Fibroblast of skin of right biceps (primary cell): ENCODE measurements around the gene GNAQ.
"Not testable (repeated sequence)": the region's sequence is repeated elsewhere in the genome, so short reads cannot be mapped to it uniquely, and the experiment has no call there.

Experiments
- DNase-seq: peaks from one replicate; pipeline ENCODE4 v3.0.0-alpha.2; 2013

The GNAQ gene

DNA sequence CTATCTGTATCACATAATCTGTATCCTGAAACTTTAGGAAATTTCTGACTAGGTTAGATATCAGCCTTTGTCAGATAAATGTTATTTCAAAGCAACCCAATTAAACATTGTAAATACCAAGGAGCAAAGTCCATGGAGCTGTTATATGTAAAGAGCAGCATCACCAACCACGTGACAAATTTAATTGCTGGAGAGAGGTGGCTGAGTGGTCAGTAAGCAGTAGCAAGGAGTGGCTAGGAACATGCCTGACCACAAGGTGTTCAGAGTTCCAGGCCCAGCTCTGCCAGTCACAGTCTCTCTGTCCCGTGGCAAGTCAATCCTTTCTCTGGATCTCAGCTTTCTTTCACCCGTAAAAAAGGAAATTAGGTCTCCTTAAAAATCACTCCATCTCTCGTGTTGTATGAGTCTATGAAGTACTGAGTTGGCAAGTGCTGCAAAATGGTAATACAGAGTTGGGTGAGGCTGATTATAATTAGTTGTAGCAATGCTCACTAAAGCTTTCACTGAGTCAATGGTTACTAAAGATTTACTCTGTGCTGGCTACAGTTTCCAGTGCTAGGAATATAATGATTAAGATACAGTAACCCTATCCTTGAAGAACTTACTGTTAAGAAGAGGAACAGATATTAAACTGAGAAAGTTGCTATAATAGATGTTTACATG is 166.1 kb downstream of the GNAQ start:
- no peak for DNase-seq

DNA sequence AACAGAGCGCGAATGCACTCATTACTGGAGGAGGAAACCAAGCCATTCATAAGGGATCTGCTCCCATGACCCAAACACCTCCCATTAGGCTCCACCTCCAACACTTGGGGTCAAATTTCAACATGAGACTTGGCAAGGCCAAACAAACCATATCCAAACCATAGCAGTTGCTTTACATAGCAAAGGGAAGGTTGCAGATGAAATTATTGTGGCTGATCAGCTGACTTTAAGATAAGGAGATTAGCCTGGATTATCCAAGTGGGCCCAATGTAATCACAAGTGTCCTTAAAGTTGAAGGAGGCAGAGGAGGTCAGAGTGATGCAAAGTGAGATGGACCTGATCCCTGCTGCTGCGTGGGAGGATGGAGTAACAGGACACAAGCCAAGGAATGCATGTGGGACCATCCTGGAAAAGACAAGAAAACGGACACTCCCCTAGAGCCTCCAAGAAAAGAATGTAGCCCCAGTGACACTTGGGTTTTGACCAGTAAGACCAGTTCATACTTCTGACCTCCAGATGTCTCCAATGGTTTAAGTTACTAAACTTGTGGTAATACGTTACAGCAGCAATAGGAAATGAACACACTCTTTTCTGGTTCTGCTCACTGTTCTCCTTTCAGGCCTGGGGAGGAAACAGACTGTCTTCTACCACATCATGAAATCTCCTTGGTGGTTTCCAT is 167.3 kb downstream of the GNAQ start:
- DNase-seq = no peak

DNA sequence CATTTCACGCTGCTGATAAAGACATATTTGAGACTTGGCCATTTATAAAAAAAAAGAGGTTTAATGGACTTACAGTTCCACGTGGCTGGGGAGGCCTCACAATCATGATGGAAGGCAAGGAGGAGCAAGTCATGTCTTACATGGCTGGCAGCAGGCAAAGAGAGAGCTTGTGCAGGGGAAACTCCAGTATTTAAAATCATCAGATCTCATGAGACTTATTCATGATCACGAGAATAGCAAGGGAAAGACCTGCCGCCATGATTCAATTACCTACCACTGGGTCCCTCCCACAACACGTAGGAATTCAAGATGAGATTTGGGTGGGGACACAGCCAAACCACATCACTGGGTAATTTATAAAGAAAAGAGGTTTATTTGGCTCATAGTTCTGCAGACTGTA is 168.0 kb downstream of the GNAQ start:
- not testable (repeated sequence) for DNase-seq

DNA sequence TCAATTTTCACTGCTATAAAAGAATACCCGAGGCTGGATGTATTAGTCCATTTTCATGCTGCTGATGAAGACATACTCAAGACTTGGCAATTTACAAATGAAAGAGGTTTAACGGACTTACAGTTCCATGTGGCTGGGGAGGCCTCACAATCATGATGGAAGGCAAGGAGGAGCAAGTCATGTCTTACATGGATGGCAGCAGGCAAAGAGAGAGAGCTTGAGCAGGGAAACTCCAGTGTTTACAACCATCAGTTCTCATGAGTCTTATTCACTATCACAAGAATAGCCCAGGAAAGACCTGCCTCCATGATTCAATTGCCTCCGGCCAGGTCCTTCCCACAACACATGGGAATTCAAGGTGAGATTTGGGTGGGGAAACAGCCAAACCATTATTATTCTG is 170.7 kb downstream of the GNAQ start:
- not testable (repeated sequence) for DNase-seq

DNA sequence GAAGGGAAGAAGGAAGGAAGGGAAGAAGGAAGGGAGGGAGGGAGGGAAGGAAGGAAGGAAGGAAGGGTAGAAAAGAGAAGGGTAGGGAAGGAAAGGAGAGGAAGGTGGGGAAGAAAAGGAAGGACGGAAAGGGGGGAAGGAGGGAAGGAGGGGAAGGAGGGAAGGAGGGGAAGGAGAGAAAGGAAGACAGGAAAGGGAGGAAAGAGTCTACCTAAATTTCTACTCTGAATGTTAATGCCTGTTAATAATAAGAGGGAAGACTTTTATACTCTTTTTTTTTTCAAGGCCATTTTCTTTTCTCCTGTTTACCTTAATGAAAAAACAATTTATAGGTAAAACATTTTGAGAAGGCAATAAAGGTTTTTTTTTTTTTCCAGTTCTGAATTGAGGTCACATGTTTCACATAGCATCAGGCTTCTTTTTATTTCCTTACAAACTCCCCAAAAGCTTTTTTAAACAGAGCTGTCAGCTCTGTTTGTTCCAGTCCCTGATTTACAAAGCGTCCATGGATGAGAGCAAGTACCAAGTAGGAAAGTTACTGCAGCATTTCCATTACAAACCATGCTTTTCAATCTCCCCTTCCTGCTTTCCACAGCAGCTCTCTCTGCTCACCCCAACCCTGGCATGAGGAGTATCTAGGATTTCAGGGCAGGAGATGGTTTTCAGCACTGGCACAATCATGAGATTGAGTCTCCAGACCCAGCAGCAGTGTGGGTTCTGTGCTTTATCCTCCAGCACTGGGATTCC is 173.9 kb downstream of the GNAQ start:
- DNase-seq = no peak

DNA sequence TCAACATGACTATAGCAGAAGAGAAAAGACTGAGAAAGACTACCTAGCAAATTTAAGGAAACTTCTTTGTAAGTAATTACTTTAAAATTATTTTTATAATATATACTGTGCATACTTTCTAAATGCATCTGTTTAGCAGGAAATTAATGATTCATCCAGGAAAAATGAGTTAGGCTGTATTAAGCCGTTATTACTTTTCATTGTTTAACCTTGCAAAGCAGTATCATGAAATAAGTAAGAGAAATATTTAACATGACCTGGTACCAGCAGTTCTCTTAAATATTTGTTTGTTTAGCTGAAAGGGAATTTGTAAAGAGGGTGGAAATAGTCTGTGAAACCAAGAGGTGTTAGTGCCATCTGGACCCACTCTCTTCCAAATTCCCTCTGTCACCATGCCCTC is 175.0 kb downstream of the GNAQ start:
- peak; percentile 46 for DNase-seq

DNA sequence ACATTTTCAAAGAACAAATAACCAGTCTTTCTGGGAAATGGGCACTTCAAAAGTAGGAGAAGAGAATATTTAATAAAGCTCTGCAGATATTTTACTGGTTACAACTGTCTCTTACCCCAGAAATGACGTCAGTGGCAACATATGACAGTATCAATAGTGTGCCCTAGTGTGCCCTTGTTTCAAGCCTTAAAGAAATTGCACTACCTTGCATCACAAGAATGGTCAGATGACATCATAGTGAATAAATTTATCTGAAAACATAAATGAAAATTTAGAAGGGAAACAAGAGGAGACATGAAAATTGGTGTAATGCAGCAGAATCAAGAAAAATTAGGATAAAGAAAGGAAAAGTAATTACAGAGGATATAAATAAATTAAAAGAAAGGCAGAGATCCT is 176.7 kb downstream of the GNAQ start:
- no peak for DNase-seq

DNA sequence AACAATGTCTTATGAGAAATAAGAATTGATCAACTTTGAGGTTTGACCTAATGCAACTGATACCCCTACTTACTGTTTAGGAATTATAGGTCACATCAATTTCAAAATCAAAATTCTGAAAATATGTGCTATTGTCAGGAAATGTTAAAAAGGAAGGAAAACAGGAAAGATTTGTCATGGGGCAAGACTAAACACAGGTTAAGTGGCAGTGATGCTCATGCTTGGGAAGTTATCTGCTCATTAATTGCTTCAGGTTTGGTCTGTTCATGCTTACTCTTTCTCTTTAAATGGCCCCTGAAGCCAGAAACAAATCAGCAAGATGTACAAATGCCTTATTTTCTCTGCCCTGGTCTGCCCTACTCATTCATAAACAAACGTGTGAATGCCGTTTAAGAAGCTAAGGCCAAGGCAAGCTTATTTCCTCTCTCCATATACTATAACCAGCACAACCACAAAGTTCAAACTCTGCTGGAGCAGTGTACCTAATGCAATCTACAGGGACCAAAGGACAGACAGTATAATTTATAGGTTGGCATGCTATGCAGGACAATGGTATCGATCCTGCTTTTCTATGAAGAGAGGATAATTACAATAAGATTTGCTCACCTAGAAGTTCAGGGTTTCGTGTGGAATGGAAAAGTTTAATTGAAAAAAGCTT is 177.2 kb downstream of the GNAQ start:
- no peak for DNase-seq

DNA sequence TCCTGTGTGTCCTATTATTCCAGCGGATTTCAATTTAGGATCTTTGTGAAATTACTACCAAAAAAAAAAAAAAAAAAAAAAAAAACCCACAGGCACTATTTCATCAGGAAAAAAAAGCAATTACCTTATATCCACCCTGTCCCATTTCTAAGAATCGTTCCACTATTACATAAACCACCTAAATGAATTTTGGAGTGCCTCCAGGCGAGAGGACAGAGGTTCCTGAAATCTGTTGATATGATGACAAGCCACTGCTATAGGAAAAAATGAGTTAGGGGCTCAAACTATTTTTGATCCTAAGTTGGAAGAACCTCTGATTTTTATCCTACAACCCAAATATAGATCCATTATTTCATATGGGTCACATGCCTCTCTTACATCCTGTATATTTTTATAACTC is 177.9 kb downstream of the GNAQ start:
- no peak for DNase-seq

DNA sequence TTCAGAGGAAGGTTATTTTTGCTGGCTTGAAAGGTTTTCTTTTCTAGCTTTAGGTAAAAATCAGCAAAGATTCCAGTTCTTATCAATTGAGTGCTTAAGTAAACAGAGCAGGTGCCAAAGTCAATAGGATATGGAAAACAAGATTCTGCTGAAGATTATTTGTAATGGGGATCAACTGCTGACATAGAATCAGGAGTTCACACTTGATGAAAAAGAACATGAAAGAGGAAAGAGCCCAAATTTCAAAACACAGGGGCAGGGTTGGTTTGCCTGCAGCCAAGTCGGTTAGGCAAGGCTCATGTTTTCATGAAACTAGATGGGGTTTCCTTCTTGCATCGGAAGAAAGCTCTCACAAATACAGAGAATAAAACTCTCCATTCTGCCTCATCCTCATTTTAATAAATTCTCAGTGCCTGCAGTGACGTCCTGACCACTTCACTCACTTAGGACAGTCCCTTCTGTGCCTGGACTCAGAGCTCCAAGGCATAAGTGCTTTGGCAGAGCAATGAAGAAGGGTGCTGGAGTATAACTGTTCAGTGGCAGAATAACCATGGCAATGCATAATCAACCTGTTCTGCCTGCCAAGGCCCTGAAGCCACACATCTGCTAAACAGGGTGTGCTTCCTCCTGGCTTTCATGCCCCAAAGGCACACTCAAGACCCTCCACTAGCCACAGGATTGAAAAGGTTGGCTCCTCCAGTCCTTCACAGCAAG is 179.6 kb downstream of the GNAQ start:
- DNase-seq = no peak

DNA sequence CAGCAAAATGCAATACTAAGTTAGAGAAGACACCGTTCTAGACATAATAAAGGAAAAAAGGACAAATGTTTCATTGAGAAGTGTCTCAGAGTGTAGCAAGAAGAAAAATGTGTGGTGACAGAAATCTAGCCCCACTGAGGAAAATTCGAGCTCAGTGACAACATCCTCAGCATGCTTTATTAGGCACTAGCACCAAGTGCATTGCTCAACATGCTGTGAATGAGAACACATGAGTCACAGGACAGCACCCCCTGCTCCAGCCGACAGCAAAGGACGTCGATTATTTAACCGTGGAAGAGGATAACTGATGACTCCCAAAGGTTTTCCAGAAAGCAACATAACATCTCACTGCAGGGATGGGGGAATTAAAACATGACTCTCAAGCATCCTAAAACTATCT is 182.7 kb downstream of the GNAQ start:
- peak; percentile 89 for DNase-seq

DNA sequence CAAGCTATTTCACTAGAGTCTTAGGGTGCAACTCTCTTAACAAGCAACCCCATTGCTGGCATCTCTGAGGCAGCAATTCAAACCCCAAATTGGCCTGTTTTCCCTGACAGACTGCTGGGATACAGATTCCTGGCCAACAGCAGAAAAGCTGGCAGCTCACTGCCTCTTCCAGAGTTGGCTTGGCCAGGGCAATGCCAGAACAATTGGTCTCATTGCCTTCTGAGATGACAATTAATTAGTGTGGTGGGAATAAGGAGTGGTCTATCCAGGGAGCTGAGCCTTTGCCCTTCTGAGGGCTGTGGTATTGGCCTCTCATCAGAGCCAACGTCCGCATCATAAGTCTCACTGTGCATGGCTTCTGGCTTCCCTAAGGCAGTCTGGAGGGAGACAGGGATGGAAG is 183.2 kb downstream of the GNAQ start:
- DNase-seq = no peak

DNA sequence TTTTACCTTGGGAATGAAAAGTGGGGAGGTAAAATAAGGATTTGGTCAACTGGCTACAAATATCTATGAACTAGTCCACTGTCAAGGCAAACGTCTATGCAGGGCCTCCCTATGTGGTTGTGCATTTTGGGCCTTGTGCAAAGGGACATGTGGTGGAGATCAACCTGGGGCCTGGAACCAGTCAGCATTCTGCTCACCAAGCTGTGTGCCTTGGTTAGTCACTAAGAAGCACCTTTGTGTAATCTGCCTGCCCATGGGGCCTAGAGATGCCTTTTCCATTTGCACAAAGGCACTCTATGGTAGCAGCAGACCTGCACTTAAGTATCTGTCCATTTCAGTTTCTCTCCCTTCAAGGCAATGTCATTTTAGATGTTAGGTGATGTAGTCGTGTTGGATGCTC is 184.0 kb downstream of the GNAQ start:
- no peak for DNase-seq

DNA sequence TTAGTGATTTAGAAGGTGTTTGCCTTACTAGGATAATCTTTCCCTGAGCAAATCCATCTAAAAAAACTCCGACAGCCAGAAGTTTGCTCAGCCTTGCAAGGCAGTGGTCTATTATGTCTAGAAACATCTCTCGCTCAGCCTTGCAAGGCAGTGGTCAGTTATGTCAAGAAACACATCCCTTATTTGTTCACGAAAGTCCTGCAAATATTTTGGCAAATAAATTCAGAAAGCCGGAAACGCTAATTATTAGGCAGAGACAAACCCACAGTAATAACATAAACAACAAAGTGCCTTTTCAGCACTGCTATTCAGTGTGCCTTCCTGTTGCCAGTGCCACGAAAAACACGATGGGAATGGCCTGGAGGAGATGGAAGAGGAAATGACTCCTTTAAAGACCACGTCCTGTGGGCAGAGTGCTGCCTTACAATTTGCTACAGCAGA is 184.5 kb downstream of the GNAQ start:
- peak; percentile 51 for DNase-seq

DNA sequence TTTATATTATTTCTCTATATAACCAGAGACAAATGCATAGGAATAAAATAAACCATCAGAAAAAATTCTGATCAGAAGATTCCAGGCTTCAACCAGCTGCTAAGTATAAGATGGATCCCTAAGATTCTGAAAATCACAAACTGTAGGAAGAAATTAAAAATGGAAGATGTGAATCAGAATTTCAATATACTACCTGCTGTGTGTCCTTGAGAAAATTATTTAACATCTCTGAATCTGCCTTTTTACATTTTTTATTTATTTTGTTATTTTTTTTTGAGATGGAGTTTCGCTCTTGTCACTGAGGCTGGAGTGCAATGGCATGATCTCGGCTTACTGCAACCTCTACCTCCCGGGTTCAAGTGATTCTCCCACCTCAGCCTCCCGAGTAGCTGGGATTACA is 187.2 kb downstream of the GNAQ start:
- DNase-seq = no peak

DNA sequence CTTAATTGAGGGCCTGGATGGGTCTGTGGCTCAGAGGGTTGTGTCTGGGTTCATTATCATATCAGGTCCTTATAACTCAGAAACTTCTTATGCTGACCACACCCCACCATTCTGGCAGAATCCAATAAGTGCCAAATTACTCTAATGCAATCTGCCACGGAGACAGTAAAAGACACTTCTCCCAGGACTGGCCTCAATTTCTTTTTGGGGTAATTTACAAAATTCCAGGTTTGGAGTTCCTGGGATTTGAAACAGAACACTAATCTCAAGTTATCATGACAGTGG is 187.8 kb downstream of the GNAQ start:
- DNase-seq = no peak

DNA sequence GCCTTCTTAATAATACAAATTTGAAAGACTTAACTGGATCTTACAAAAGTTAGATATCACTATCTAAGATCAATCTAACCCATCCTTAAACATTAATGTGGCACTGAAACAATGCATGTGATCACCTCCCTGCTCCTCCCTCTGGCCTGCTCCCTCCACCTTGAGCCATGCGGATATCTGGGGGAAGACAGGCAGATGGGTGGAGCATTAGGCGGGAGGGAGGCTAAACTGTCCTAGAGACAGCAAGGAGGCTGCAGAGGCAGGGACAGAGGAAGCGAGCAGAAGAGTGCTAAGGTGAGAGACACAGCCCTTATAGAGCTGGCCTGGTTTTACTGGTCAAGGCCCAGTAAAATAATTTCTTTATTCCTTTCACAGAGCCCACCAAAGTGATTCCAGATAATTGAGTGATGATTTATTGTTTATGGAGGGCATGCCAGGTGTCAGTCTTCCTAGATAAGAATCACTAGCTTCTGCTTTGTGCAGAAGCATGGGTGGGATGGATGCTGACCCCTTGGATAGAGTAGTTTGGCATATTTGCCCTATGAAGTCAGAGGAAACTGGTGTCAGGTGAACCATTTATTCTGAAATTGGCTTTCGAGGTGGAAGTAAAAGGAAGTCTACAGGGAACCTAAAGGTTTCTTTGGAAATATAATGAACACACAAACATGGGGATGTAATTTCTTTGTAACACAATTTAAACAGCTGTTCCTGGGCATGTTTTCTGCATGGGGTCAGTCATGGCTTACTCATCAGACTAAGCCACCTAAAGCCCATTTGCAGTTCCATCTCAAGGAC is 188.3 kb downstream of the GNAQ start:
- DNase-seq = no peak

DNA sequence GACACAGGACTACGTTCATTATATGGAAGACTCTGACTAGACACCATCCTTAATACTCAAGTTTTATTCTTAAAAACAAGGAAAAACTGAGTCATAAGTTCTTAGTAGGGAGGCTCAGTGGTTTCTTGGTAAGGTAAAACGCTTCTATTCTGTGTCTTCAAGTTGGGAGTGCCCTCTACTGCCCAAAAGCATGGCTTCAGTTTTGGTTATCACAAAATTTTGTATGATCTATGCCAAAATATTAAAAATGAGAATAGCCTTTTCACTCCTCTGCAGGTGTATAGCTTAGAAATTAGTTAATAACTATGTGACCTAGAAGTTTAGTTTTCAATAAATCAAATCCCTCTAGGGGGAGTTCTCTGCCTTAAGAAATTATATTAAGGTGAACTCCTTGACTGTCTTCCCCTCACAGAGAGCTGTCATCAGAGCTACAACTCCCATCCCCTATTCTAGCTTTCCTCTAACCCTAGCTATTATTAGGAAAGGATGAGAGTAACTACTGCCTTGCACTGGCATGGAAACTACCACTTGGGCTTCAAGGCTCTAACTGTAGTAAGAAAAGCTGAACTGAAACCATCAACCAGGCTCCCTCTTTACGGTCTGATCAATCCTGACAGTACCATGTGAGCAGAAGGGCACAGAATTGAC is 189.7 kb downstream of the GNAQ start:
- DNase-seq = no peak

DNA sequence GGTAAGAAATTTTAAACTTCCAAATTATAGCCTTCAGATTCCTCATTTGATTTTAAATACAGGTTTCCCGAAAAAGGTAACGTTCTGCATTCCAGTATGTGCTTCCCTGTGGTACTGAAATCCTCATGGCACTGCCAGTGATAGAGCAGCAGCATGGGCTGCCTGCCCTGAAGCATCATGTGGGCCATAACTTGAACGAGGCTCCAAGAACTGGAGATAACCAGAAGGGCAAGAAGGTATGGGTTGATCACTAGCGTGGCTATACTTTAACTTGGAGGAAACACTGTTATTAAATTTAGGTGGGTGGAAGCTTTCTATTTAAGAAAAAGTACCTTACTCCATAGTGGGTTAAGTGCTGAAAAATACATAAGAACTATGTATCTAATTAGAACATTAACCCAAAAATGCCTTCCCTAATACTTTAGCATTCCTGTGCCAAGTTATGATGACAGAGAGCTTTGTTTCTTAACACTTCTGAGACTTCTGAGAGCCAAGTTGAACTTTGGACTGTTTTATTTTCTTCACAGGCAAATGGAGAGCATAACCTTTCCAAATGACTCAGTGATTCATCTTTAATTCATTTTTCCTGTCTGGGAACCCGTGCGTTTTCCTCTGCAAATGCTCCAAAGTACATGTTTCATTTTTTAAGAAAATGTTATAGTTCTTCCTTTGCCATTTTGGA is 192.0 kb downstream of the GNAQ start:
- peak; percentile 77 for DNase-seq

DNA sequence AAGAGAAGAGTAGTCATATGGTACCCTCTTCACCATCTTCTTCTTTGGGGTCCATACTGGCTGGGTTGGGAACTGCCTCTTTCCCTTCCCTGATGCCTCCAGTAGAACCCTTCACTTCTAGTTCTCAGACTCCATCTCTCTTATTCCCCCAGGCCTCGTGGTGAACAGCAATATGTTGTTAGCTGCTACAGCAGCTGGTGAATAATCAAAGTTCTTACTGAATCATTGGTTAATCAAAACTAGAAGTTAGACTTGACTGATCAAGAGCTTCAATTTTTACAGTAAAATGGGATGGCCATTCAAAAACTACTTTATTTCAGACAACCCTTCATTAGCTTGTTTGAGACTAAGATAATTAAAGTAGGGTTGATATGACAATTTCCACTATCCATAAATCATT is 192.6 kb downstream of the GNAQ start:
- DNase-seq = no peak

DNA sequence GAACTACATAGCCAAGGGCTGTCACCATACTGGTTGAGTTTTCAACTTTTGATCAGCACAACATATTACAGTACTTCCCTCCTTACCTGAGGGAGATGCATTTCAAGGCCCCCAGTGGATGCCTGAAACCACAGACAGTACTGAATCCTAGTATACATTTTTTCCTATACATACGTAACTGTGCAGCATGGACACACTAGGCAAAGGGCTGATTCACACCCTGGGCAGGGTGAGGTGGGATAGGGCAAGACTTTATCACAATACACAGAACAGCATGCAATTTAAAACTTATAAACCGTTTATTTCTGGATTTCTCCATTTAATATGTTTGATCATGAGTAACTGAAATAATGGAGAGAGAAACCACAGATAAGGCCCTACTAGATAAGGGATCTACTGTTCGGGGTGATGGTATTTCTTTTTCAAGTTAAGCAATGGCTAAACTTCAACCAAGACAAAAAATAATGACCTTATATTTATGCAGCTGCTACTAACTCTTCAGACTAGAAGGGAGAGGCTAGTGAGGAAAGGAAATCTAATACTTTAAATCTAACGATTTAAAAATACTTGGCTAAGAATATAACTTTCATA is 196.6 kb downstream of the GNAQ start:
- DNase-seq = no peak
